ENCODE data around the gene LIPC. TPM values are rescaled to one million over a fixed set of nuclear protein-coding genes. Genes with fewer than 3 reads are reported as not detected.

Gene LIPC
- total RNA-seq, 1 donor from 2014 or later = not detected

- Mint-ChIP-seq H3K4me1 (ENCODE audit: unreplicated experiment) (peaks cover 6% of the 10 kb centered on the region), H3K27me3 (ENCODE audit: unreplicated experiment) (peaks cover 3% of the 10 kb centered on the region)
Measured at GRCh38 chr15:58551764-58552504, 120.1 kb downstream of the LIPC start.

GRCh38 chr15:58552505-58553364 is 120.9 kb downstream of the LIPC start:
- TF ChIP-seq, protein P1, sequence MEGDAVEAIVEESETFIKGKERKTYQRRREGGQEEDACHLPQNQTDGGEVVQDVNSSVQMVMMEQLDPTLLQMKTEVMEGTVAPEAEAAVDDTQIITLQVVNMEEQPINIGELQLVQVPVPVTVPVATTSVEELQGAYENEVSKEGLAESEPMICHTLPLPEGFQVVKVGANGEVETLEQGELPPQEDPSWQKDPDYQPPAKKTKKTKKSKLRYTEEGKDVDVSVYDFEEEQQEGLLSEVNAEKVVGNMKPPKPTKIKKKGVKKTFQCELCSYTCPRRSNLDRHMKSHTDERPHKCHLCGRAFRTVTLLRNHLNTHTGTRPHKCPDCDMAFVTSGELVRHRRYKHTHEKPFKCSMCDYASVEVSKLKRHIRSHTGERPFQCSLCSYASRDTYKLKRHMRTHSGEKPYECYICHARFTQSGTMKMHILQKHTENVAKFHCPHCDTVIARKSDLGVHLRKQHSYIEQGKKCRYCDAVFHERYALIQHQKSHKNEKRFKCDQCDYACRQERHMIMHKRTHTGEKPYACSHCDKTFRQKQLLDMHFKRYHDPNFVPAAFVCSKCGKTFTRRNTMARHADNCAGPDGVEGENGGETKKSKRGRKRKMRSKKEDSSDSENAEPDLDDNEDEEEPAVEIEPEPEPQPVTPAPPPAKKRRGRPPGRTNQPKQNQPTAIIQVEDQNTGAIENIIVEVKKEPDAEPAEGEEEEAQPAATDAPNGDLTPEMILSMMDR (IDR thresholded peaks at IDR 0.05; ENCODE audit: unreplicated experiment) = no peak
- Mint-ChIP-seq H3K36me3 (ENCODE audit: low read depth, unreplicated experiment) (no peaks in the 10 kb centered on the region), H3K9me3 (ENCODE audit: unreplicated experiment) (no peaks in the 10 kb centered on the region), H3K27ac (ENCODE audit: unreplicated experiment) (no peak overlapping the region), H3K4me3 (ENCODE audit: unreplicated experiment) (no peak overlapping the region), H3K4me1 (ENCODE audit: unreplicated experiment) (peaks cover 6% of the 10 kb centered on the region), H3K27me3 (ENCODE audit: unreplicated experiment) (peaks cover 3% of the 10 kb centered on the region)
- no peak for DNase-seq (ENCODE audit: low spot score)

More at GRCh38 chr15:58551764-58552504, 120.1 kb downstream of the LIPC start:
- Mint-ChIP-seq H3K9me3 (ENCODE audit: unreplicated experiment) (no peaks in the 10 kb centered on the region), H3K4me3 (ENCODE audit: unreplicated experiment) (no peak overlapping the region), H3K27ac (ENCODE audit: unreplicated experiment) (no peak overlapping the region), H3K36me3 (ENCODE audit: low read depth, unreplicated experiment) (no peaks in the 10 kb centered on the region)
- DNase-seq (ENCODE audit: low spot score) = no peak
- TF ChIP-seq, protein P1 (IDR thresholded peaks at IDR 0.05; ENCODE audit: unreplicated experiment) = no peak

DNA sequence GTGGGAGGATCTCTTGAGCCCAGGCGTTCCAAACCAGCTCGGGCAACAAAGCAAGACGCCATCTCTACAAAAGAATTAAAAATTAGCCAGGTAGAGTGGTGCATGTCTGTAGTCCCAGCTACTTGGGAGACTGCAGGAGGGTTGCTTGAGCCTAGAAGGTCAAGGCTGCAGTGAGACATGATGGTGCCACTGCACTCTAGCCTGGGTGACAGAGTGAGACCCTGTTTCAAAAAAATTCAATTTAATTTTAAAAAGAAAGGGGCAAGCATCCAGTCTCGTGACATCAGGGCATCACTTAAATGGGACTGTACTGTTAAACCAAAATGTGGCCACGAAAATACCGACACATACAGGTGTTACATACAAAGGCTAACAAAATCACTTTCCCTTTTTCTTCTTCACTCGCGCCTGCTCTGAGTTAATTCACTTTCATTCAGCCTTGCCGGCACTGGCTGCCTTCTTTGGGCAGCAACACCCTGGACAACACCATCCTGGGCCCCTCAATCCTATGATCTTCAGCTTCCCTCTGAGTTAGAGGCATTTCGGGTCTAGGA is 121.7 kb downstream of the LIPC start:
- peaks cover 6% of the 10 kb centered on the region for H3K4me1 Mint-ChIP-seq (ENCODE audit: unreplicated experiment)
- peaks cover 3% of the 10 kb centered on the region for H3K27me3 Mint-ChIP-seq (ENCODE audit: unreplicated experiment)
- H3K9me3 Mint-ChIP-seq (ENCODE audit: unreplicated experiment) = no peaks in the 10 kb centered on the region
- no peak for DNase-seq (ENCODE audit: low spot score)
- TF ChIP-seq, protein P1 (IDR thresholded peaks at IDR 0.05; ENCODE audit: unreplicated experiment) = no peak
- H3K27ac Mint-ChIP-seq (ENCODE audit: unreplicated experiment) = no peak overlapping the region
- H3K4me3 Mint-ChIP-seq (ENCODE audit: unreplicated experiment) = no peak overlapping the region
- H3K36me3 Mint-ChIP-seq (ENCODE audit: low read depth, unreplicated experiment) = no peaks in the 10 kb centered on the region

GRCh38 chr15:58554758-58555157 is 123.0 kb downstream of the LIPC start:
- Mint-ChIP-seq H3K4me3 (ENCODE audit: unreplicated experiment) (no peak overlapping the region), H3K27me3 (ENCODE audit: unreplicated experiment) (peaks cover 3% of the 10 kb centered on the region), H3K9me3 (ENCODE audit: unreplicated experiment) (no peaks in the 10 kb centered on the region), H3K36me3 (ENCODE audit: low read depth, unreplicated experiment) (no peaks in the 10 kb centered on the region), H3K27ac (ENCODE audit: unreplicated experiment) (no peak overlapping the region), H3K4me1 (ENCODE audit: unreplicated experiment) (peaks cover 6% of the 10 kb centered on the region)
- no peak for DNase-seq (ENCODE audit: low spot score)
- TF ChIP-seq, protein P1 (IDR thresholded peaks at IDR 0.05; ENCODE audit: unreplicated experiment) = no peak

Measured in endothelial cell (in vitro differentiated cells).